ENCODE results near the gene SPTB.

SPTB gene

GRCh38 chr14:64727551-64728071 lies 152.1 kb downstream of the SPTB start:
- Histone ChIP-seq H3K9me3 (ENCODE audit: control insufficient read depth, insufficient read depth, low read depth, low read length) (no peaks in the 10 kb centered on the region), H3K27ac (ENCODE audit: extremely low read depth, low read depth, low read length) (no peak overlapping the region), H3K4me3 (ENCODE audit: low read depth, low read length) (no peak overlapping the region), H3K36me3 (ENCODE audit: control insufficient read depth in 2 of 2, insufficient read depth in 1 of 2, low read length in 2 of 2) (peaks cover 0 to 52% of the 10 kb centered on the region in 2 experiments; a peak in 1 of 3 replicates), H3K4me1 (ENCODE audit: control insufficient read depth, insufficient read depth, low read length) (peaks cover 22% of the 10 kb centered on the region)
- TF ChIP-seq ZSCAN4 (tag by site-specific recombination; IDR thresholded peaks at IDR 0.05) (no peak), ZNF148 (tag by site-specific recombination; IDR thresholded peaks at IDR 0.05; ENCODE audit: borderline replicate concordance) (no peak), PRDM6 (tag by site-specific recombination; IDR thresholded peaks at IDR 0.05) (no peak), ZFP41 (tag by site-specific recombination; IDR thresholded peaks at IDR 0.05; ENCODE audit: borderline replicate concordance) (no peak), HOXC10 (CRISPR knock-in tag; IDR thresholded peaks at IDR 0.05) (no peak), SP7 (tag by site-specific recombination; IDR thresholded peaks at IDR 0.05) (no peak), HIC1 (tag by site-specific recombination; IDR thresholded peaks at IDR 0.05) (no peak), ZSCAN18 (tag by site-specific recombination; IDR thresholded peaks at IDR 0.05) (no peak), ZNF747 (tag by site-specific recombination; IDR thresholded peaks at IDR 0.05) (no peak), ZNF16 (tag by site-specific recombination; IDR thresholded peaks at IDR 0.05; ENCODE audit: low read depth) (no peak), ZNF121 (tag by site-specific recombination; IDR thresholded peaks at IDR 0.05) (no peak), ZNF114 (tag by site-specific recombination; IDR thresholded peaks at IDR 0.05) (no peak), ZNF175 (tag by site-specific recombination; IDR thresholded peaks at IDR 0.05) (no peak), ZNF18 (tag by site-specific recombination; IDR thresholded peaks at IDR 0.05) (no peak), SCRT1 (tag by site-specific recombination; IDR thresholded peaks at IDR 0.05; ENCODE audit: borderline replicate concordance) (no peak)
- POLR2A ChIA-PET = no interaction called here
- CTCF ChIA-PET = no interaction called here

Data from HEK293 (cell line).